NCI-H526 treated with DMSO at 0.1 percent for 48 hours (cell line): Measurements from ENCODE around the gene DKK2.
"Not testable (repeated sequence)": the region's sequence is repeated elsewhere in the genome, so short reads cannot be mapped to it uniquely, and the experiment has no call there.

Experiments used
- DNase-seq: peaks from one replicate; lab custom pipeline; 2025; lab: John Stamatoyannopoulos, UW

DKK2 gene

GRCh38 chr4:106909486-106910188 lies 126.5 kb downstream of the DKK2 start:
- DNase-seq: no peak

- not testable (repeated sequence) for DNase-seq
Observed at GRCh38 chr4:106908049-106908448, 128.1 kb downstream of the DKK2 start.

- DNase-seq: no peak
Observed at GRCh38 chr4:106907216-106907615, 128.9 kb downstream of the DKK2 start.

GRCh38 chr4:106906728-106907127 lies 129.4 kb downstream of the DKK2 start:
- no peak for DNase-seq

- no peak for DNase-seq
Observed at GRCh38 chr4:106898621-106899230, 137.4 kb downstream of the DKK2 start.

GRCh38 chr4:106893903-106894302 lies 142.2 kb downstream of the DKK2 start:
- DNase-seq: no peak

GRCh38 chr4:106893395-106893881 lies 142.7 kb downstream of the DKK2 start:
- no peak for DNase-seq

GRCh38 chr4:106892786-106893185 lies 143.3 kb downstream of the DKK2 start:
- no peak for DNase-seq

GRCh38 chr4:106875340-106875739 lies 160.8 kb downstream of the DKK2 start:
- no peak for DNase-seq
